OCI-LY1 (cell line): ENCODE results near the gene NRROS.

Experiments used
- H2AFZ ChIP-seq: fragments of 200-600 bp; sonication (generic), shearing (Covaris generic); 2 replicates; pipeline ENCODE4 v1.6.0; 2014; ENCODE audit warnings: antibody characterized with exemption, mild to moderate bottlenecking, low read length
- H3F3A ChIP-seq: fragments of 200-600 bp; sonication (generic), shearing (Covaris generic); 2 replicates; pipeline ENCODE4 v1.6.0; 2014; ENCODE audit warnings: mild to moderate bottlenecking, antibody characterized with exemption, low read length, moderate library complexity; ENCODE audit not compliant: insufficient read depth
- H3K27ac ChIP-seq: fragments of 200-600 bp; sonication (generic); 2 replicates; pipeline ENCODE4 v1.5.1; 2014; ENCODE audit warnings: low read length, mixed run types, mild to moderate bottlenecking, low read depth; ENCODE audit not compliant: poor library complexity, severe bottlenecking
- H3K27me3 ChIP-seq: fragments of 200-600 bp; sonication (generic); 2 replicates; pipeline ENCODE4 v1.6.0; 2014; ENCODE audit warnings: antibody characterized with exemption, mild to moderate bottlenecking, low read length, moderate library complexity; ENCODE audit not compliant: insufficient read depth
- H3K36me3 ChIP-seq: fragments of 200-600 bp; sonication (generic); 2 replicates; pipeline ENCODE4 v1.6.1; 2014; ENCODE audit warnings: mild to moderate bottlenecking, antibody characterized with exemption, low read length, moderate library complexity, mixed read lengths; ENCODE audit not compliant: insufficient read depth
- H3K4me1 ChIP-seq: fragments of 200-600 bp; sonication (generic); 2 replicates; pipeline ENCODE4 v1.5.1; 2014; ENCODE audit warnings: mild to moderate bottlenecking, low read length, moderate library complexity; ENCODE audit not compliant: insufficient read depth, severe bottlenecking
- H3K4me2 ChIP-seq: fragments of 200-600 bp; sonication (generic), shearing (Covaris generic); 2 replicates; pipeline ENCODE4 v1.6.1; 2014; ENCODE audit warnings: low read length
- H3K4me3 ChIP-seq: fragments of 200-600 bp; sonication (generic); 2 replicates; pipeline ENCODE4 v1.5.1; 2014; ENCODE audit warnings: low read length, low read depth, mild to moderate bottlenecking, mixed read lengths; ENCODE audit not compliant: poor library complexity, severe bottlenecking
- H3K79me2 ChIP-seq: fragments of 200-600 bp; shearing (Covaris generic); 2 replicates; pipeline ENCODE4 v1.6.1; 2016; ENCODE audit warnings: mixed run types, low read length, mixed read lengths; ENCODE audit not compliant: insufficient read depth
- H3K9ac ChIP-seq: fragments of 200-600 bp; sonication (generic), shearing (Covaris generic); 2 replicates; pipeline ENCODE4 v1.6.1; 2014; ENCODE audit warnings: mild to moderate bottlenecking, low read length, mixed read lengths
- H3K9me2 ChIP-seq: fragments of 200-600 bp; sonication (generic), shearing (Covaris generic); 2 replicates; pipeline ENCODE4 v1.6.1; 2014; ENCODE audit warnings: low read depth, mild to moderate bottlenecking, low read length, mixed read lengths
- H3K9me3 ChIP-seq: fragments of 200-600 bp; shearing (Covaris generic); 2 replicates; pipeline ENCODE4 v1.6.1; 2014; ENCODE audit warnings: low read length, mixed read lengths
- H4K20me1 ChIP-seq: fragments of 200-600 bp; sonication (generic), shearing (Covaris generic); 2 replicates; pipeline ENCODE4 v1.6.0; 2016; ENCODE audit warnings: mild to moderate bottlenecking, low read length; ENCODE audit not compliant: insufficient read depth
- EZH2 ChIP-seq: fragments of 200-600 bp; sonication (generic), shearing (Covaris generic); IDR thresholded peaks from 2 replicates; pipeline ENCODE4 v1.8.0; 2017; ENCODE audit warnings: borderline replicate concordance, mixed run types, mild to moderate bottlenecking, antibody characterized with exemption, low read length, moderate library complexity, mixed read lengths
- TF ChIP-seq, protein P1 (sequence below): fragments of 200-600 bp; sonication (generic), shearing (Covaris generic); IDR thresholded peaks from 2 replicates; pipeline ENCODE4 v1.5.1; 2017; ENCODE audit warnings: mild to moderate bottlenecking, antibody characterized with exemption, low read length, moderate library complexity, mixed read lengths

Gene NRROS

DNA sequence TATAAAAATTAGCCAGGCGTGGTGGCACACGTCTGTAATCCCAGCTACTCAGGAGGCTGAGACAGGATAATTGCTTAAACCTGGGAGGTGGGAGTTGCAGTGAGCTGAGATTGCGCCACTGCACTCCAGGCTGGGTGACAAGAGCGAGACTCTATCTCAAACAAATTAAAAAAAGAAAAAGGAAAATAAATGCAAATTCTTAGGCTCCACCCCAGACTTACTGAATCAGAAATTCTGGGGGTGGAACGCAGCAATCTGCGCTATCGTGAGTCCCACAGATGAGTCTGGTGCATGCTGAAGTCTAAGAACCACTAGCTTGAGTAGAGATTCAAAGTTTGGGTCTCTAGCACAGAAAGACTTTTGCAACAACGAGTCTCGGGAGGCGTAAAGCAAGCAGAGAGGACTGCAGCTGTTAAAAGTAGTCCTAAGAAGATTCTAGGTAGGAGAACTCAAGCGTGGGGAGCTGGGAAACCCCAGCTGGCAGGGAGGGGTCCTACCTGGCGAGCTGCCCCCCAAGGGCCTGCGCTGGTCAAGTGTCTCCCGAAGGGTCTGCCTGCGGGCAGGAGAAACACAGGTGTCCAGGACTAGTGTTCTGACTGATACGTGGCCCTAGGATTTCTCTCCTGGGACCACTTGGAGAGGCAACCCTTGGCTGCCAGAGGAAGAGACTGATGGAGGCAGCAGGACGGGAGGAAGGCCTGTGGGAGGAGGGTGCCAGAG, 50.6 kb downstream of the NRROS start:
- TF ChIP-seq, protein P1, sequence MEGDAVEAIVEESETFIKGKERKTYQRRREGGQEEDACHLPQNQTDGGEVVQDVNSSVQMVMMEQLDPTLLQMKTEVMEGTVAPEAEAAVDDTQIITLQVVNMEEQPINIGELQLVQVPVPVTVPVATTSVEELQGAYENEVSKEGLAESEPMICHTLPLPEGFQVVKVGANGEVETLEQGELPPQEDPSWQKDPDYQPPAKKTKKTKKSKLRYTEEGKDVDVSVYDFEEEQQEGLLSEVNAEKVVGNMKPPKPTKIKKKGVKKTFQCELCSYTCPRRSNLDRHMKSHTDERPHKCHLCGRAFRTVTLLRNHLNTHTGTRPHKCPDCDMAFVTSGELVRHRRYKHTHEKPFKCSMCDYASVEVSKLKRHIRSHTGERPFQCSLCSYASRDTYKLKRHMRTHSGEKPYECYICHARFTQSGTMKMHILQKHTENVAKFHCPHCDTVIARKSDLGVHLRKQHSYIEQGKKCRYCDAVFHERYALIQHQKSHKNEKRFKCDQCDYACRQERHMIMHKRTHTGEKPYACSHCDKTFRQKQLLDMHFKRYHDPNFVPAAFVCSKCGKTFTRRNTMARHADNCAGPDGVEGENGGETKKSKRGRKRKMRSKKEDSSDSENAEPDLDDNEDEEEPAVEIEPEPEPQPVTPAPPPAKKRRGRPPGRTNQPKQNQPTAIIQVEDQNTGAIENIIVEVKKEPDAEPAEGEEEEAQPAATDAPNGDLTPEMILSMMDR: no peak
- TF ChIP-seq EZH2: no peak
- Histone ChIP-seq H3K9me3 (no peaks in the 10 kb centered on the region), H3K79me2 (no peaks in the 10 kb centered on the region), H2AFZ (no peak overlapping the region), H3K9ac (no peak overlapping the region), H3F3A (no peaks in the 10 kb centered on the region), H3K9me2 (no peaks in the 10 kb centered on the region), H3K4me3 (no peak overlapping the region), H4K20me1 (no peaks in the 10 kb centered on the region), H3K27ac (no peak overlapping the region), H3K4me1 (peaks cover 2% of the 10 kb centered on the region), H3K4me2 (no peak overlapping the region), H3K27me3 (no peaks in the 10 kb centered on the region), H3K36me3 (no peaks in the 10 kb centered on the region)

DNA sequence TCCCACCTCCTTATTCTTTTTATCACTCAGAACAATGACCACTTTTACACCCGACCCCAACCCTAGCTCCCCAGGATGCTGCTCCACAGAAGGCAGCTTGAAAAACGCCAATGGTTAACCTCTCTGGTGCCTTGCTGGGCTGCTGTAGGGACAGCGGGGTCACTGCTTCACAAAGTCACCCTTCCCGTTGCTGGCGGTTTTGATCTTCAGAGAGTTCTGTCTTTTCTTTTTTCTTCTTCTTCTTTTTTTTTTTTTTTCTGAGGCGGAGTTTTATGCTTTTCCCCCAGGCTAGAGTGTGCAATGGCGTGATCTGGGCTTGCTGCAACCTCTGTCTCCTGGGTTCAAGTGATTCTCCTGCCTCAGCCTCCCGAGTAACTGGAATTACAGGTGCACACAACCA, 51.9 kb downstream of the NRROS start:
- no peak overlapping the region for H2AFZ ChIP-seq
- no peaks in the 10 kb centered on the region for H3K9me2 ChIP-seq
- no peaks in the 10 kb centered on the region for H3K36me3 ChIP-seq
- no peaks in the 10 kb centered on the region for H3K9me3 ChIP-seq
- H4K20me1 ChIP-seq: no peaks in the 10 kb centered on the region
- no peaks in the 10 kb centered on the region for H3F3A ChIP-seq
- H3K4me3 ChIP-seq: no peak overlapping the region
- no peak overlapping the region for H3K4me2 ChIP-seq
- no peak overlapping the region for H3K9ac ChIP-seq
- no peak for TF ChIP-seq EZH2
- TF ChIP-seq, protein P1: no peak
- no peaks in the 10 kb centered on the region for H3K27me3 ChIP-seq
- H3K27ac ChIP-seq: no peak overlapping the region
- no peaks in the 10 kb centered on the region for H3K79me2 ChIP-seq
- H3K4me1 ChIP-seq: no peaks in the 10 kb centered on the region

DNA sequence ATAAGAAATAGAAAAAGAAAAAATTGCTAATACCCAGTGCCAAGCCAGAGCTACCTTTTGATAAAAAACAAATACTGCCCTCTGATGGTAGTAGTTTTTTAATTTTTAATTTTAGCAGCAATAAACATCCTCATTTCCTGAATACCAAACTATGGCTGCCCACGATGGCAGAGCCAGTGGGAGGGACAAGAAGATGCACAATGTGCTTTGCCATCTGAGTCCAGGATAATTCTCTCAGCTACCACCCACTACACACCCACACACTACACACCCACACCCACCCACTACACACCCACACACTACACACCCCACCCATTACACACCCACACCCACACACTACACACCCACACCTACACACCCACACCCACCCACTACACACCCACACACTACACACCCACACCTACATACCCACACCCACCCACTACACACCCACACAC, 54.7 kb downstream of the NRROS start:
- Histone ChIP-seq H3K9me3 (no peaks in the 10 kb centered on the region), H4K20me1 (no peaks in the 10 kb centered on the region), H3K9me2 (no peaks in the 10 kb centered on the region), H3F3A (no peaks in the 10 kb centered on the region), H3K9ac (no peak overlapping the region), H3K4me2 (no peak overlapping the region), H2AFZ (no peak overlapping the region), H3K79me2 (no peaks in the 10 kb centered on the region), H3K27ac (no peak overlapping the region), H3K27me3 (no peaks in the 10 kb centered on the region), H3K4me1 (no peaks in the 10 kb centered on the region), H3K36me3 (no peaks in the 10 kb centered on the region), H3K4me3 (no peak overlapping the region)
- no peak for TF ChIP-seq EZH2
- TF ChIP-seq, protein P1: no peak
